ENCODE data around the gene OR51F2. TPM values are rescaled to one million over a fixed set of nuclear protein-coding genes. Genes with fewer than 3 reads are reported as not detected.

OR51F2 gene
- total RNA-seq, 1 donor from 2014 or later: not detected

GRCh38 chr11:4808476-4808875 lies 12.6 kb upstream of the OR51F2 start:
- no peak for ATAC-seq
- Histone ChIP-seq H3K4me1 (no peaks in the 10 kb centered on the region), H3K4me3 (no peak overlapping the region), H3K9me3 (no peaks in the 10 kb centered on the region), H3K36me3 (no peaks in the 10 kb centered on the region), H3K27me3 (ENCODE audit: low read depth) (no peaks in the 10 kb centered on the region), H3K27ac (no peak overlapping the region)
- no peak for DNase-seq
- no peak for TF ChIP-seq CTCF (IDR thresholded peaks at IDR 0.05)
- intact Hi-C loops (cut with DNase I): no loop called here

GRCh38 chr11:4809246-4809645 lies 11.9 kb upstream of the OR51F2 start:
- no peaks in the 10 kb centered on the region for H3K27me3 ChIP-seq (ENCODE audit: low read depth)
- no peak overlapping the region for H3K4me3 ChIP-seq
- H3K9me3 ChIP-seq: no peaks in the 10 kb centered on the region
- DNase-seq (no peak), ATAC-seq (no peak)
- H3K4me1 ChIP-seq: no peaks in the 10 kb centered on the region
- no peaks in the 10 kb centered on the region for H3K36me3 ChIP-seq
- TF ChIP-seq CTCF (IDR thresholded peaks at IDR 0.05): no peak
- H3K27ac ChIP-seq: no peak overlapping the region
- intact Hi-C loops (cut with DNase I): no loop called here

- ATAC-seq: no peak
- TF ChIP-seq CTCF (IDR thresholded peaks at IDR 0.05): no peak
- intact Hi-C loops (cut with DNase I): no loop called here
- no peak overlapping the region for H3K27ac ChIP-seq
- no peaks in the 10 kb centered on the region for H3K27me3 ChIP-seq (ENCODE audit: low read depth)
- DNase-seq: no peak
- no peaks in the 10 kb centered on the region for H3K9me3 ChIP-seq
- H3K4me1 ChIP-seq: no peaks in the 10 kb centered on the region
- no peaks in the 10 kb centered on the region for H3K36me3 ChIP-seq
- no peak overlapping the region for H3K4me3 ChIP-seq
Observed at GRCh38 chr11:4825132-4825531, 4.0 kb downstream of the OR51F2 start.

GRCh38 chr11:4826425-4826824 lies 5.3 kb downstream of the OR51F2 start:
- DNase-seq (no peak), ATAC-seq (no peak)

GRCh38 chr11:4830346-4830745 lies 9.2 kb downstream of the OR51F2 start:
- no peaks in the 10 kb centered on the region for H3K9me3 ChIP-seq
- intact Hi-C loops (cut with DNase I): no loop called here
- no peak for DNase-seq
- H3K27me3 ChIP-seq (ENCODE audit: low read depth): no peaks in the 10 kb centered on the region
- TF ChIP-seq CTCF (IDR thresholded peaks at IDR 0.05): no peak
- H3K36me3 ChIP-seq: no peaks in the 10 kb centered on the region
- no peaks in the 10 kb centered on the region for H3K4me1 ChIP-seq
- no peak overlapping the region for H3K4me3 ChIP-seq
- H3K27ac ChIP-seq: no peak overlapping the region
- no peak for ATAC-seq

More at GRCh38 chr11:4826425-4826824, 5.3 kb downstream of the OR51F2 start:
- Histone ChIP-seq H3K9me3 (no peaks in the 10 kb centered on the region), H3K27me3 (ENCODE audit: low read depth) (no peaks in the 10 kb centered on the region), H3K4me1 (no peaks in the 10 kb centered on the region), H3K27ac (no peak overlapping the region), H3K36me3 (no peaks in the 10 kb centered on the region), H3K4me3 (no peak overlapping the region)
- TF ChIP-seq CTCF (IDR thresholded peaks at IDR 0.05): no peak
- intact Hi-C loops (cut with DNase I): no loop called here

GRCh38 chr11:4830909-4831308 lies 9.8 kb downstream of the OR51F2 start:
- Histone ChIP-seq H3K36me3 (no peaks in the 10 kb centered on the region), H3K27ac (no peak overlapping the region), H3K4me3 (no peak overlapping the region), H3K27me3 (ENCODE audit: low read depth) (no peaks in the 10 kb centered on the region), H3K4me1 (no peaks in the 10 kb centered on the region), H3K9me3 (no peaks in the 10 kb centered on the region)
- ATAC-seq (no peak), DNase-seq (no peak)
- intact Hi-C loops (cut with DNase I): no loop called here
- no peak for TF ChIP-seq CTCF (IDR thresholded peaks at IDR 0.05)

All from lower lobe of right lung (tissue), 2 donors.